ENCODE data around the gene RNF44. TPM values are rescaled to one million over a fixed set of nuclear protein-coding genes. Genes with fewer than 3 reads are reported as not detected.

RNF44 gene
- total and polyA plus RNA-seq, 2 donors (not counting 1 experiment from before 2014, with no cell fraction given) = 1.4 to 2.6 TPM

DNA sequence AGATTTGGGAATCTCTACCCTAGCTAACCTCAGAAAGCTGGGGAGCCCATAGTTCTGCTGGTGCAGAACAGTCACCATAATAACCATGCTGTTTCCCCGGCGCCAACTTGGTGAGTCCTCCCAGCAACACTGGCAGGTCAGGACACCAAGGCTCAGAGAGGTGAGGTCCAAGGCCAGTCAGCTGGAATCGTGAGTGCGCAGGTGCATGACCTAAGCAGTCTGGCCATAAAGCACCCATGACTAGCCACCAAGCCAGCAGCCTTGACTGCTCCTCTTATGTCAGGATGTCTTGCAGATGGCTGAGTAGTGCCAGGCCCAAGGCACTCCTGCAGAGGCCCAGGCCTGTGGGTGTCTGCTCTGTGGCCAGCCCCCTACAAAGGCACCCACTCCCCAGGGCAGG lies 2.6 kb downstream of the RNF44 start:
- Histone ChIP-seq H3K27me3 (ENCODE audit: control insufficient read depth, insufficient read depth, low read length) (no peaks in the 10 kb centered on the region), H2AFZ (ENCODE audit: low read length) (no peak overlapping the region), H3K36me3 (ENCODE audit: control insufficient read depth, insufficient read depth, low read length) (peaks cover 5% of the 10 kb centered on the region), H3K9me3 (ENCODE audit: control insufficient read depth, insufficient read depth, low read depth, low read length) (no peaks in the 10 kb centered on the region), H3K79me2 (ENCODE audit: control insufficient read depth, insufficient read depth, low read length) (peaks cover 17% of the 10 kb centered on the region), H3K27ac (ENCODE audit: insufficient read depth, low read length) (no peak overlapping the region), H3K4me2 (ENCODE audit: extremely low read depth, insufficient read depth, low read length) (peak overlapping the region; percentile 9), H4K20me1 (ENCODE audit: control insufficient read depth, extremely low read depth, insufficient read depth, low read length) (no peaks in the 10 kb centered on the region), H3K4me1 (ENCODE audit: control insufficient read depth, extremely low read depth, insufficient read depth, low read length) (peaks cover 18% of the 10 kb centered on the region), H3K9ac (ENCODE audit: insufficient read depth, low read length) (no peak overlapping the region), H3K4me3 (replicated peaks in 1 of 4; ENCODE audit: control extremely low read depth in 1 of 4, insufficient read depth in 1 of 4, low read depth in 3 of 4, low read length in 4 of 4) (no peak overlapping the region)
- TF ChIP-seq, protein P1, sequence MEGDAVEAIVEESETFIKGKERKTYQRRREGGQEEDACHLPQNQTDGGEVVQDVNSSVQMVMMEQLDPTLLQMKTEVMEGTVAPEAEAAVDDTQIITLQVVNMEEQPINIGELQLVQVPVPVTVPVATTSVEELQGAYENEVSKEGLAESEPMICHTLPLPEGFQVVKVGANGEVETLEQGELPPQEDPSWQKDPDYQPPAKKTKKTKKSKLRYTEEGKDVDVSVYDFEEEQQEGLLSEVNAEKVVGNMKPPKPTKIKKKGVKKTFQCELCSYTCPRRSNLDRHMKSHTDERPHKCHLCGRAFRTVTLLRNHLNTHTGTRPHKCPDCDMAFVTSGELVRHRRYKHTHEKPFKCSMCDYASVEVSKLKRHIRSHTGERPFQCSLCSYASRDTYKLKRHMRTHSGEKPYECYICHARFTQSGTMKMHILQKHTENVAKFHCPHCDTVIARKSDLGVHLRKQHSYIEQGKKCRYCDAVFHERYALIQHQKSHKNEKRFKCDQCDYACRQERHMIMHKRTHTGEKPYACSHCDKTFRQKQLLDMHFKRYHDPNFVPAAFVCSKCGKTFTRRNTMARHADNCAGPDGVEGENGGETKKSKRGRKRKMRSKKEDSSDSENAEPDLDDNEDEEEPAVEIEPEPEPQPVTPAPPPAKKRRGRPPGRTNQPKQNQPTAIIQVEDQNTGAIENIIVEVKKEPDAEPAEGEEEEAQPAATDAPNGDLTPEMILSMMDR (conservative IDR thresholded peaks at IDR 0.05 in 1 of 2, IDR thresholded peaks at IDR 0.05 in 1 of 2; ENCODE audit: low read depth in 1 of 2, low read length in 2 of 2) = no peak
- no peak for TF ChIP-seq EZH2 (IDR thresholded peaks at IDR 0.05; ENCODE audit: low read length, missing control alignments)
- DNase-seq (ENCODE audit: low read depth in 2 of 2) = no peak

DNA sequence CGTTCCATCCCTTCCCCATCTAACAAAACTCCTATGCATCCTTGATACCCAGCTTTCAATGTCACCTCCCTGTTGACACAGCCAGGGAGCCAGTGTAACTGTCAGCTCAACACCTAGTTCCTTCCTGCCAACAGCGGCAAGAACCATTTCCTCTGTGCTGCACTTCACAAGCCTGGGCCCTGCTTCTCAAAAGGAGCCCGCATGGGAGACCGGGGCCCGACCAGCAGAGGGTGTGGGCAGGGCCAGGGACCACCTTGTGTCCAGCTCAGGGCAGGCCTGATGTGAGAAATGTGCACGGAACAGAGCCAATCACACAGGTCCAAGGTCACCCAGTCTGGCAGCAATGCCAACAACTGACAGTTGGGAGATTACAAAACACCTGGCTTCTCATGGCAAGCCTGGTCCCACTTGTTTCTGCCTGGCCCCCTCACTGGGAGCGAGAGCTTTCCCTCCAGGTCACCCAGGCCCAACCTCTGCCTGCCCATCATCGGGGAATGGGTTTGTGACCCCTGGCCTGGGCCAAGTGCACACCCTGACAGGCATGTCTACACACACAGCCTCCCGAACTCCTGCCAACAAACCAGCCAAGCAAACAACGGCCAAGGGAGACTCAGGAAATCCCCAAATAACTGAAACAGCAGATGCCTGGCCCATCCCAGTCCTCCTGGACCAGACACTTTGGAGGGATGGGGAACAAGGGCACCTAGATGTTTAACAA lies 3.1 kb downstream of the RNF44 start:
- H4K20me1 ChIP-seq (ENCODE audit: control insufficient read depth, extremely low read depth, insufficient read depth, low read length) = no peaks in the 10 kb centered on the region
- peaks cover 5% of the 10 kb centered on the region for H3K36me3 ChIP-seq (ENCODE audit: control insufficient read depth, insufficient read depth, low read length)
- TF ChIP-seq EZH2 (IDR thresholded peaks at IDR 0.05; ENCODE audit: low read length, missing control alignments) = no peak
- TF ChIP-seq, protein P1 (conservative IDR thresholded peaks at IDR 0.05 in 1 of 2, IDR thresholded peaks at IDR 0.05 in 1 of 2; ENCODE audit: low read depth in 1 of 2, low read length in 2 of 2) = no peak
- no peaks in the 10 kb centered on the region for H3K9me3 ChIP-seq (ENCODE audit: control insufficient read depth, insufficient read depth, low read depth, low read length)
- H3K9ac ChIP-seq (ENCODE audit: insufficient read depth, low read length) = no peak overlapping the region
- no peak overlapping the region for H2AFZ ChIP-seq (ENCODE audit: low read length)
- peaks cover 18% of the 10 kb centered on the region for H3K4me1 ChIP-seq (ENCODE audit: control insufficient read depth, extremely low read depth, insufficient read depth, low read length)
- peak overlapping the region in 1 of 4 experiments; percentile 25 for H3K4me3 ChIP-seq (replicated peaks in 1 of 4; ENCODE audit: control extremely low read depth in 1 of 4, insufficient read depth in 1 of 4, low read depth in 3 of 4, low read length in 4 of 4)
- peaks cover 17% of the 10 kb centered on the region for H3K79me2 ChIP-seq (ENCODE audit: control insufficient read depth, insufficient read depth, low read length)
- peak in 1 of 2 donors; percentile 13 for DNase-seq (ENCODE audit: low read depth in 2 of 2)
- H3K27me3 ChIP-seq (ENCODE audit: control insufficient read depth, insufficient read depth, low read length) = no peaks in the 10 kb centered on the region
- no peak overlapping the region for H3K27ac ChIP-seq (ENCODE audit: insufficient read depth, low read length)
- H3K4me2 ChIP-seq (ENCODE audit: extremely low read depth, insufficient read depth, low read length) = peak overlapping the region; percentile 40

DNA sequence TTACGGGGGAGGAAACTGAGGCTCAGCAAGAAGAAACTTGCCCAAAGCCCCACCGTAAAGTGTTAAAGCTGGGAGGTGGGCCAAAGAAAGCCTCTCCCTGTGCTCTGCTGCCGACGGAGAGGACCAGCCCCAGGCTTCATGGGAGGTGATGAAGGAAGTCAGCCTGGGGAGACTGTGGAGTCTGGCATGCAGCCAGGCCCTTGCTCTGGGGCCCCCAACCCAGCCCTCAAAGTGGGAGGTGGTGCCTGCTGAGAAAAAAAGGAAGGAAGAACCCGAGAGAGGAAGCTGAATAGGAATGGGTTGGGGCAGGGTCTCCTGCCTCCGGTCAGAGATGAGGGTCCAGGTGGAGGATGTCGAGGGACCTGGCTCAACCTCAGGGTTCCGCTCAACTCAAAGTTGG lies 3.8 kb downstream of the RNF44 start:
- DNase-seq (ENCODE audit: low read depth in 2 of 2) = no peak
- peaks cover 9% of the 10 kb centered on the region for H3K36me3 ChIP-seq (ENCODE audit: control insufficient read depth, insufficient read depth, low read length)
- H3K27ac ChIP-seq (ENCODE audit: insufficient read depth, low read length) = no peak overlapping the region
- H3K9me3 ChIP-seq (ENCODE audit: control insufficient read depth, insufficient read depth, low read depth, low read length) = no peaks in the 10 kb centered on the region
- no peaks in the 10 kb centered on the region for H4K20me1 ChIP-seq (ENCODE audit: control insufficient read depth, extremely low read depth, insufficient read depth, low read length)
- H3K4me2 ChIP-seq (ENCODE audit: extremely low read depth, insufficient read depth, low read length) = no peak overlapping the region
- H3K4me3 ChIP-seq (replicated peaks in 1 of 4; ENCODE audit: control extremely low read depth in 1 of 4, insufficient read depth in 1 of 4, low read depth in 3 of 4, low read length in 4 of 4) = no peak overlapping the region
- peaks cover 18% of the 10 kb centered on the region for H3K4me1 ChIP-seq (ENCODE audit: control insufficient read depth, extremely low read depth, insufficient read depth, low read length)
- H2AFZ ChIP-seq (ENCODE audit: low read length) = no peak overlapping the region
- H3K27me3 ChIP-seq (ENCODE audit: control insufficient read depth, insufficient read depth, low read length) = no peaks in the 10 kb centered on the region
- no peak for TF ChIP-seq EZH2 (IDR thresholded peaks at IDR 0.05; ENCODE audit: low read length, missing control alignments)
- TF ChIP-seq, protein P1 (conservative IDR thresholded peaks at IDR 0.05 in 1 of 2, IDR thresholded peaks at IDR 0.05 in 1 of 2; ENCODE audit: low read depth in 1 of 2, low read length in 2 of 2) = no peak
- no peak overlapping the region for H3K9ac ChIP-seq (ENCODE audit: insufficient read depth, low read length)
- peaks cover 17% of the 10 kb centered on the region for H3K79me2 ChIP-seq (ENCODE audit: control insufficient read depth, insufficient read depth, low read length)

Data from fibroblast of lung (primary cell).